ENCODE results near the gene ENOX1.

- TF ChIP-seq CTCF (IDR thresholded peaks at IDR 0.05; ENCODE audit: low read depth, low read length) (no peak), EZH2phosphoT487 (IDR thresholded peaks at IDR 0.05; ENCODE audit: low read depth) (no peak)
Observed at GRCh38 chr13:43433691-43434141, 353.1 kb downstream of the ENOX1 start.
